Left lung (tissue), 10 donors: ENCODE measurements around the gene SSRP1. TPM values are rescaled to one million over a fixed set of nuclear protein-coding genes. Genes with fewer than 3 reads are reported as not detected.
A peak's percentile ranks its signal among the peaks of the same experiment; 100 is the strongest.

Experiments used
- ATAC-seq: fragments of 200-7000 bp; cut with Tn5 transposase; one replicate; pipeline ENCODE4 v1.9.1; 2020; ENCODE audit warnings: moderate library complexity
- DNase-seq, 4 donors: peaks; one replicate each; pipeline ENCODE4 v3.0.0-alpha.2; 2013 to 2020
- H3K27ac ChIP-seq, 2 donors: fragments of 200-600 bp; sonication (generic) in 1 of 2; one replicate each; pipeline versions ENCODE4 v1.5.0 to v1.8.0; 2020 to 2021
- H3K27me3 ChIP-seq, 2 donors: fragments of 200-600 bp; sonication (generic) in 1 of 2; one replicate each; pipeline versions ENCODE4 v1.5.0 to v1.8.0; 2020 to 2021
- H3K36me3 ChIP-seq, 2 donors: fragments of 200-600 bp; sonication (generic) in 1 of 2; one replicate each; pipeline versions ENCODE4 v1.5.0 to v1.8.0; 2020 to 2021
- H3K4me1 ChIP-seq, 2 donors: fragments of 200-600 bp; one replicate each; pipeline ENCODE4 v1.8.0; 2021
- H3K4me3 ChIP-seq, 2 donors: fragments of 200-600 bp; sonication (generic) in 1 of 2; one replicate each; pipeline versions ENCODE4 v1.5.0 to v1.8.0; 2020 to 2021; ENCODE audit warnings: mild to moderate bottlenecking in 1 of 2
- H3K9me3 ChIP-seq, 2 donors: fragments of 200-600 bp; sonication (generic) in 1 of 2; one replicate each; pipeline versions ENCODE4 v1.5.0 to v1.8.0; 2020 to 2021
- CTCF ChIP-seq, 2 donors: fragments of 200-600 bp; sonication (generic) in 1 of 2; IDR thresholded peaks; one replicate each; pipeline versions ENCODE4 v1.5.0 to v1.8.0; 2021; ENCODE audit warnings: antibody characterized with exemption in 2 of 2
- intact Hi-C, 2 donors: fragments of 100-400 bp; cut with DNase I; formaldehyde crosslinking; loops; one replicate each; pipeline versions ENCODE4 v1.11.2 to v1.14.2; 2022
- polyA plus RNA-seq, 6 donors: library from polyadenylated mRNA; unstranded; fragments of 120-200 nt; gene quantifications; one replicate each; pipeline ENCODE4 v1.2.1, GENCODE V29; 2013; ENCODE audit not compliant: insufficient read length in 6 of 6
- total RNA-seq, 2 donors: library from RNA; stranded (reverse); fragmentation: NEBNext Ultra II Directional; extraction: Animal tissue kit (Norgen Biotek cat#: 25700); gene quantifications; one replicate each; pipeline ENCODE4 v1.2.1, GENCODE V29; 2021
- donor health status: DM: no; HTN: yes; CAD: no.
- donor health status: DM: no; HTN: no; CAD: no.

The SSRP1 gene
- total and polyA plus RNA-seq, 8 donors, result 57.3 to 208 (median 179) TPM

GRCh38 chr11:57378186-57378585 is 42.5 kb upstream of the SSRP1 start:
- Histone ChIP-seq H3K27ac (no peak overlapping the region), H3K36me3 (no peaks in the 10 kb centered on the region), H3K9me3 (no peaks in the 10 kb centered on the region), H3K4me1 (no peaks in the 10 kb centered on the region), H3K27me3 (peaks cover 0 to 13% of the 10 kb centered on the region in 2 donors), H3K4me3 (no peak overlapping the region)
- ATAC-seq (no peak), DNase-seq (no peak)
- no peak for TF ChIP-seq CTCF (IDR thresholded peaks at IDR 0.05)
- intact Hi-C loops, result no loop called here

GRCh38 chr11:57377107-57377506 is 41.4 kb upstream of the SSRP1 start:
- Histone ChIP-seq H3K4me3 (no peak overlapping the region), H3K9me3 (no peaks in the 10 kb centered on the region), H3K36me3 (no peaks in the 10 kb centered on the region), H3K4me1 (no peaks in the 10 kb centered on the region), H3K27me3 (peaks cover 0 to 13% of the 10 kb centered on the region in 2 donors), H3K27ac (no peak overlapping the region)
- intact Hi-C loops, result no loop called here
- DNase-seq (no peak), ATAC-seq (no peak)
- no peak for TF ChIP-seq CTCF (IDR thresholded peaks at IDR 0.05)

- no peaks in the 10 kb centered on the region for H3K4me1 ChIP-seq
- no peak overlapping the region for H3K4me3 ChIP-seq
- intact Hi-C loops, result no loop called here
- no peak for DNase-seq
- H3K9me3 ChIP-seq, result no peaks in the 10 kb centered on the region
- no peak overlapping the region for H3K27ac ChIP-seq
- peaks cover 0 to 13% of the 10 kb centered on the region in 2 donors for H3K27me3 ChIP-seq
- ATAC-seq, result no peak
- H3K36me3 ChIP-seq, result no peaks in the 10 kb centered on the region
- no peak for TF ChIP-seq CTCF (IDR thresholded peaks at IDR 0.05)
Measured at GRCh38 chr11:57376095-57377090, 40.7 kb upstream of the SSRP1 start.

GRCh38 chr11:57375490-57375889 is 39.8 kb upstream of the SSRP1 start:
- TF ChIP-seq CTCF (IDR thresholded peaks at IDR 0.05), result no peak
- no peaks in the 10 kb centered on the region for H3K9me3 ChIP-seq
- intact Hi-C loops, result no loop called here
- ATAC-seq, result no peak
- no peaks in the 10 kb centered on the region for H3K4me1 ChIP-seq
- DNase-seq, result peak in 1 of 4 donors; percentile 41
- no peaks in the 10 kb centered on the region for H3K36me3 ChIP-seq
- H3K27ac ChIP-seq, result no peak overlapping the region
- H3K4me3 ChIP-seq, result no peak overlapping the region
- peaks cover 0 to 13% of the 10 kb centered on the region in 2 donors for H3K27me3 ChIP-seq

- Histone ChIP-seq H3K36me3 (no peaks in the 10 kb centered on the region), H3K27ac (no peak overlapping the region), H3K9me3 (no peaks in the 10 kb centered on the region), H3K4me3 (no peak overlapping the region), H3K27me3 (peaks cover 0 to 13% of the 10 kb centered on the region in 2 donors), H3K4me1 (no peaks in the 10 kb centered on the region)
- intact Hi-C loops, result no loop called here
- DNase-seq, result no peak
- no peak for ATAC-seq
- TF ChIP-seq CTCF (IDR thresholded peaks at IDR 0.05), result no peak
Measured at GRCh38 chr11:57374966-57375365, 39.3 kb upstream of the SSRP1 start.
